Vein endothelial cell (primary cell): ENCODE data around the gene ARHGEF18. TPM values are rescaled to one million over a fixed set of nuclear protein-coding genes. Genes with fewer than 3 reads are reported as not detected.

Source experiments
- total RNA-seq: library from RNA; depleted of rRNA; stranded (reverse); fragments of >200 nt; gene quantifications from 2 replicates; pipeline ENCODE4 v1.2.3, GENCODE V29; 2012

ARHGEF18 gene
- 35.1 and 36.9 TPM in 2 replicates for total RNA-seq

DNA sequence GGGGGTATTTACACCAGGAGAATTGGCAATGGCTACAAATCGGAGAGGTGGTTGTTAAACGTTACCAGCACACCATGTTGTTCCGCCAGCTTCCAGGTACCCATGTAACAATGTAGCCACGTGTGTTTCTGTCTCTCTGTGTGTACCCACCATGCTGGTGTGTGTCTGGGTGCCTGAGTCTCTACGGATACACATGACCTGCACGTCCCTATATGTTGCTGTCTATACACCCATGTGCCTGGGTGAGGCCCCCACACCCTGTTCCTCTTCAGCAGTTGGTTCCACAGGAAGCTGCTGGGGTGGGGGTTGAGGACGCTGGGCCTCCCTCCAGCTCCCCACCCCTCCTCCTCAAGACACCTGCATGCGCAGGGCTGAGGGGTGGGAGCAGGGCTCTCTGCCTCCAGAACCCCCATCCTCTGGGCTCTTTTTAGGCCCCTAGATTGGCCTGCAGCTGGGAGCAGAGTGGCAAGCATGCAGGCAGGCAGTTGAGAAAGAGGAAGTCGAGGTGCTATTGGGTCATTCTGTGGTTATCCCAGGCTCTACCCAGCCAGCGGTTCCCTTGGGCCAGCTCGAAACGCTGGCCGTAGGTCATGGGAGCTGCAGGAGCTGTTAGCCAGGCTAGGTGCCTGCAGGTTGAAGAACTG is at the start of gene ARHGEF18:
Gene ARHGEF18 (plus strand): TSS at position 351 of the 644 bp plus-strand sequence. CDS start 13,954 bp downstream, outside the sequence.

Other genes with a start within 250 kb of the ARHGEF18 start
- 77.0 and 149 TPM in 2 replicates for gene INSR, start 54.5 kb upstream of the ARHGEF18 start, total RNA-seq
- 1.6 and 1.7 TPM in 2 replicates for gene PEX11G, start 140.1 kb downstream of the ARHGEF18 start, total RNA-seq
- gene ZNF358, start 167.2 kb downstream of the ARHGEF18 start, total RNA-seq, result 26.2 and 44.4 TPM in 2 replicates
- 9.1 and 9.3 TPM in 2 replicates for gene MCOLN1, start 173.7 kb downstream of the ARHGEF18 start, total RNA-seq
- gene PNPLA6, start 186.8 kb downstream of the ARHGEF18 start, total RNA-seq, result 151 and 181 TPM in 2 replicates
- 0.33 TPM in 1 of 2 replicates, not detected in the other for gene CAMSAP3, start 246.9 kb downstream of the ARHGEF18 start, total RNA-seq